IMR-90 (cell line): ENCODE measurements around the gene MYBPH.

ENCODE experiments used
- BHLHE40 ChIP-seq: fragments of 150-350 bp; IDR thresholded peaks from 2 replicates; pipeline ENCODE4 v1.6.1; 2016; ENCODE audit warnings: mild to moderate bottlenecking, low read depth, low read length
- CHD1 ChIP-seq: IDR thresholded peaks from 2 replicates; pipeline ENCODE4 v1.6.1; 2012; ENCODE audit warnings: low read depth, low read length, improper control_type of control experiment
- CTCF ChIP-seq: conservative IDR thresholded peaks from 2 replicates; pipeline ENCODE4 v1.5.1; 2012; ENCODE audit warnings: mild to moderate bottlenecking, low read depth, low read length, improper control_type of control experiment
- MAZ ChIP-seq: IDR thresholded peaks from 2 replicates; pipeline ENCODE4 v1.6.1; 2012; ENCODE audit warnings: low read depth, mild to moderate bottlenecking, low read length, improper control_type of control experiment, moderate library complexity, borderline replicate concordance

GRCh38 chr1:203150511-203151297 lies 24.9 kb downstream of the MYBPH start:
- TF ChIP-seq CHD1 (no peak), CTCF (no peak), MAZ (no peak), BHLHE40 (no peak)
